ENCODE results near the gene TNNC2. TPM values are rescaled to one million over a fixed set of nuclear protein-coding genes. Genes with fewer than 3 reads are reported as not detected.
A peak's percentile ranks its signal among the peaks of the same experiment; 100 is the strongest.

The TNNC2 gene
- total RNA-seq, 1 experiment from 2014 or later, result not detected

DNA sequence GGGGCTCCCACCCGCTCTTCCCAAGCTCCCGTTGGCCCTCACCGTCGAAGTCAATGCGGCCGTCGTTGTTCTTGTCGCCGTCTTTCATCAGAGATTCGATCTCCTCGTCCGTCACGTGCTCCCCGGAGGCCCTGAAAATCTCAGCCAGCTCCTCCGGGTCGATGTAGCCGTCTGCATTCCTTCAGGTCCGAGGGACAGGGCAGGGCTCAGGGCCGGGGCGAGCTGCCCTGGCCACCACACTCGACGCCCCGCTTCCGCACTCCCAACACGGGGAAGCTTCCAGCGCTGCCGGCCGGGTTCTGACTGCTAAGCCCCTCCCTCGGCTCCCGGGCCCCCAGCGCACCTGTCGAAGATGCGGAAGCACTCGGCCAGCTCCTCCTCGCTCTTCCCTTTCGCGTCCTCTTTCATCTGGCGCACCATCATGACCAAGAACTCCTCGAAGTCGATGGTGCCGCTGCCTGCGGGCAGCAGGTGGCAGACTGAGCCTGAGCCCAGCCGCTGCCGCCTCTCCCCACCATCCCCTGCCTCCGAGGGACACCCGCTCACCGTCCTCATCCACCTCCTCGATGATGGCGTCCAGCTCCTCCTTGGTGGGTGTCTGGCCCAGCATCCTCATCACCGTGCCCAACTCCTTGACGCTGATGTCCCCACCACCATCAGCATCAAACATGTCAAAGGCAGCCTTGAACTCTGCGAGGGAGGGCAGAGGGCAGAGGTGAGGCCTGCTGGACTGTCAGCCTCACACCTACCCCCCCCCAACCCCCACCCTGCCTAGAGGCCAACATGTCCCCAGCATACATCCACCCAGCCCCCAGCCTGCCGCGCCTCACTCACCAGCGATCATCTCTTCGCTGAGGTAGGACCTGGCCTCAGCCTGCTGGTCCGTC lies 2.9 kb downstream of the TNNC2 start:
- CTCF ChIA-PET, result interaction anchor here (0.8 to 1.7 kb wide), 4 partner anchors 10 to 44 kb away, joined by 3 to 7 read pairs (median 4); partner anchors contain the start of gene SNX21
- peak overlapping the region; percentile 67 for H3K4me3 Mint-ChIP-seq (ENCODE audit: low read depth, unreplicated experiment)
- H3K27ac Mint-ChIP-seq (ENCODE audit: unreplicated experiment), result peak overlapping the region; percentile 57
- peak; percentile 62 for DNase-seq
- BruUV-seq (replicated peaks), result no TSS peak
- peaks cover 50% of the 10 kb centered on the region for H3K27me3 Mint-ChIP-seq (ENCODE audit: unreplicated experiment)
- peaks cover 11% of the 10 kb centered on the region for H3K36me3 Mint-ChIP-seq (ENCODE audit: insufficient read depth, unreplicated experiment)
- H3K4me1 Mint-ChIP-seq (ENCODE audit: low read depth, unreplicated experiment), result peaks cover 30% of the 10 kb centered on the region
- TF ChIP-seq, protein P1, sequence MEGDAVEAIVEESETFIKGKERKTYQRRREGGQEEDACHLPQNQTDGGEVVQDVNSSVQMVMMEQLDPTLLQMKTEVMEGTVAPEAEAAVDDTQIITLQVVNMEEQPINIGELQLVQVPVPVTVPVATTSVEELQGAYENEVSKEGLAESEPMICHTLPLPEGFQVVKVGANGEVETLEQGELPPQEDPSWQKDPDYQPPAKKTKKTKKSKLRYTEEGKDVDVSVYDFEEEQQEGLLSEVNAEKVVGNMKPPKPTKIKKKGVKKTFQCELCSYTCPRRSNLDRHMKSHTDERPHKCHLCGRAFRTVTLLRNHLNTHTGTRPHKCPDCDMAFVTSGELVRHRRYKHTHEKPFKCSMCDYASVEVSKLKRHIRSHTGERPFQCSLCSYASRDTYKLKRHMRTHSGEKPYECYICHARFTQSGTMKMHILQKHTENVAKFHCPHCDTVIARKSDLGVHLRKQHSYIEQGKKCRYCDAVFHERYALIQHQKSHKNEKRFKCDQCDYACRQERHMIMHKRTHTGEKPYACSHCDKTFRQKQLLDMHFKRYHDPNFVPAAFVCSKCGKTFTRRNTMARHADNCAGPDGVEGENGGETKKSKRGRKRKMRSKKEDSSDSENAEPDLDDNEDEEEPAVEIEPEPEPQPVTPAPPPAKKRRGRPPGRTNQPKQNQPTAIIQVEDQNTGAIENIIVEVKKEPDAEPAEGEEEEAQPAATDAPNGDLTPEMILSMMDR (IDR thresholded peaks at IDR 0.05; ENCODE audit: unreplicated experiment), result peak; percentile 33
- intact Hi-C loops (cut with micrococcal nuclease; ENCODE audit: unreplicated experiment), result no loop called here
- no peaks in the 10 kb centered on the region for H3K9me3 Mint-ChIP-seq (ENCODE audit: low read depth, unreplicated experiment)

DNA sequence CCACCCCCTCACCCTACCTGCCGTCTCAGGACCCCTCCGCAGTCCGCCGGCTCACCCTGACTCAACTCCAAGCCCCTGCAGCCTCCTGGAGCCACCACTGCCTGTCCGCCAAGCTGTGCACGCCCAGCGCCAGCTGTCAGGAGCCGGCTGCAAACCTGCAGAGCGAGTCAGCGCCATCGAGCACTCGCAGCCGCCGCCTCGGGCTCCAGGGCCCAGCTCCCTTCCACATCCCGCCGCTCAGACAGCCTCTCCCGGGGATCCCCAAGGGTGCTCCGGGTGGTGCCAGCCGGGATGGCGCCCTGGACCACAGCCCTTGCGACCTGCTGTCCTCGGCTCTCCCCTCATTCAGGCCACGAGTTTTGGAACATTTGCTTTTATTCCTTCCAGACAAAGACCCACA lies 4.3 kb downstream of the TNNC2 start:
- TF ChIP-seq, protein P1 (IDR thresholded peaks at IDR 0.05; ENCODE audit: unreplicated experiment), result no peak
- no TSS peak for BruUV-seq (replicated peaks)
- intact Hi-C loops (cut with micrococcal nuclease; ENCODE audit: unreplicated experiment), result no loop called here
- no peaks in the 10 kb centered on the region for H3K9me3 Mint-ChIP-seq (ENCODE audit: low read depth, unreplicated experiment)
- H3K4me3 Mint-ChIP-seq (ENCODE audit: low read depth, unreplicated experiment), result peak overlapping the region; percentile 52
- no peak overlapping the region for H3K27ac Mint-ChIP-seq (ENCODE audit: unreplicated experiment)
- DNase-seq, result peak; percentile 70
- peaks cover 50% of the 10 kb centered on the region for H3K27me3 Mint-ChIP-seq (ENCODE audit: unreplicated experiment)
- peaks cover 39% of the 10 kb centered on the region for H3K4me1 Mint-ChIP-seq (ENCODE audit: low read depth, unreplicated experiment)
- CTCF ChIA-PET, result interaction anchor here (0.6 to 1.5 kb wide), 7 partner anchors 16 to 529 kb away, joined by 3 to 7 read pairs (median 4); partner anchors contain the start of genes DNTTIP1 and WFDC3
- peaks cover 17% of the 10 kb centered on the region for H3K36me3 Mint-ChIP-seq (ENCODE audit: insufficient read depth, unreplicated experiment)

- Mint-ChIP-seq H3K4me1 (ENCODE audit: low read depth, unreplicated experiment) (peaks cover 48% of the 10 kb centered on the region), H3K27ac (ENCODE audit: unreplicated experiment) (no peak overlapping the region), H3K36me3 (ENCODE audit: insufficient read depth, unreplicated experiment) (peaks cover 25% of the 10 kb centered on the region), H3K27me3 (ENCODE audit: unreplicated experiment) (peaks cover 50% of the 10 kb centered on the region), H3K9me3 (ENCODE audit: low read depth, unreplicated experiment) (no peaks in the 10 kb centered on the region), H3K4me3 (ENCODE audit: low read depth, unreplicated experiment) (no peak overlapping the region)
- no TSS peak for BruUV-seq (replicated peaks)
- intact Hi-C loops (cut with micrococcal nuclease; ENCODE audit: unreplicated experiment), result no loop called here
- CTCF ChIA-PET, result interaction anchor here (1.2 to 1.5 kb wide), 2 partner anchors 43 to 112 kb away, joined by 3 to 4 read pairs; no protein-coding TSS in a partner anchor
- TF ChIP-seq, protein P1 (IDR thresholded peaks at IDR 0.05; ENCODE audit: unreplicated experiment), result no peak
- no peak for DNase-seq
Measured at GRCh38 chr20:45821947-45822346, 5.2 kb downstream of the TNNC2 start.

- Mint-ChIP-seq H3K27me3 (ENCODE audit: unreplicated experiment) (peaks cover 40% of the 10 kb centered on the region), H3K27ac (ENCODE audit: unreplicated experiment) (no peak overlapping the region), H3K4me1 (ENCODE audit: low read depth, unreplicated experiment) (peaks cover 58% of the 10 kb centered on the region), H3K9me3 (ENCODE audit: low read depth, unreplicated experiment) (no peaks in the 10 kb centered on the region), H3K36me3 (ENCODE audit: insufficient read depth, unreplicated experiment) (peaks cover 39% of the 10 kb centered on the region), H3K4me3 (ENCODE audit: low read depth, unreplicated experiment) (no peak overlapping the region)
- CTCF ChIA-PET, result interaction anchor here (0.6 kb wide), 1 partner anchor 107 kb away, joined by 3 read pairs; no protein-coding TSS in a partner anchor
- intact Hi-C loops (cut with micrococcal nuclease; ENCODE audit: unreplicated experiment), result no loop called here
- TF ChIP-seq, protein P1 (IDR thresholded peaks at IDR 0.05; ENCODE audit: unreplicated experiment), result no peak
- BruUV-seq (replicated peaks), result no TSS peak
- no peak for DNase-seq
Measured at GRCh38 chr20:45819466-45819865, 7.6 kb downstream of the TNNC2 start.

All from Calu3 (cell line).